HG03565 (cell line): ENCODE data around the gene NAPB.
A peak's percentile ranks its signal among the peaks of the same experiment; 100 is the strongest.
"Not testable (repeated sequence)": the region's sequence is repeated elsewhere in the genome, so short reads cannot be mapped to it uniquely, and the experiment has no call there.

Source experiments
- ATAC-seq: cut with Tn5 transposase; IDR thresholded peaks from one replicate; pipeline ENCODE4 v1.9.1; 2021; ENCODE audit warnings: mild to moderate bottlenecking, moderate library complexity; ENCODE audit not compliant: unreplicated experiment

NAPB gene

DNA sequence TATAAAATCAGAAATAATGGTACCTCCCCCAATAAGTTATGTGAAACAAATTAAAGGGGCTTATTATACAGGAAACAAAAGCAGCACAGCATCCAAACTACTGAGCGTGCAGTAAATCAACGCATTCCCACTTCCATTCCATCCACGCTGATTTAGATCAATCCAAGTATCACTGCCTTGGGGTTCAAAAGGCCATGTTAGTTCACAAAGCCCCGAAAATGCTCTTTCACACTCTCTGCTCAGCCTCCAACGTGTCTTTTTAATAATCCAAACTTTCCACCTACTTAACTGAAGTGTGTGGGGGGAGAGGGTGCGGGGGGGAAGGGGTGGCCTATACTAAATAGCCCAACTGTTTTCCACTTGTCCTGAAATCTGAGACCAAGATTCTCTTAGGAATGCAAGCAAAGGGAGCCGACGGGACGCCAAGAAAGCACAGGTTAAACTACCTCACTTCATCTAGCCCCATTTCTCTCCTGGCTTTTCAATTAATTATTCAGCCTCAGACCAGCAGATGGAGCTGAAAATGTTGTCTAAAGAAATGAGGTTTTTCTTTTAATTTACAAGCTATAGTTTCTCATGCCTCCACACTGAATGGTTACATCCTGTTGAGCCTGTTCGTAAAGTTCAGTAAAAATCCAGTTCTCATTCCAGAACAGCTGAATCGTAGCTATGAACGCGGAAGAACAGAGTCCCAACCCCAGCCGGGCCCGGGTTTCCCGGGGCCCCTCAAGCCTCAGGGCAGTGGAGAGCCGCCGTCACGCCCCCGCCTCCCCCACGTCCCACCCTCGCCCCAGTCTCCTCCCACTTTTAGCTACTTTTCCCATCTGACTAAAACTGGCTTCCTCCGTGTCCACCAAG is 71.7 kb downstream of the NAPB start:
- peak; percentile 17 for ATAC-seq

GRCh38 chr20:23348510-23348909 is 72.8 kb downstream of the NAPB start:
- ATAC-seq, result not testable (repeated sequence)

DNA sequence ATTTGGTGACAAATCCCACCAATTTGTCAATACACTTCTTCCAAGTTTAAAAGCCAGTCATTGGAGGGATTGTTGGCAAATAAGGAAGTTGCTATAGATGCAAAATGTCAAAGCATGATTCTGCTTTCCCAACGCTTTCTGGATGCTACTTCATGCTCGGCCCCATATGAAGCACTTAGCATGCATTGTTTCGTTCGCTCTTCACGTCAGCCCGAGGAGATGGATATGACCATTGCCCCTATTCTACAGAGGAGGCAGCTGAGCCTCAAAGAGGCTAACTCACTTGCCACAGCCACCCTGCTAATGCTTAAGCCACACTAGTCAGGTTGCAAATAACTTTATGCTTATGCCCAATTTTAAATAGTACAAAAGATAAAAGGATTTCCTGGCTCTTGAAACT is 73.5 kb downstream of the NAPB start:
- no peak for ATAC-seq

- ATAC-seq, result no peak
Observed at GRCh38 chr20:23346002-23346401, 75.3 kb downstream of the NAPB start.

DNA sequence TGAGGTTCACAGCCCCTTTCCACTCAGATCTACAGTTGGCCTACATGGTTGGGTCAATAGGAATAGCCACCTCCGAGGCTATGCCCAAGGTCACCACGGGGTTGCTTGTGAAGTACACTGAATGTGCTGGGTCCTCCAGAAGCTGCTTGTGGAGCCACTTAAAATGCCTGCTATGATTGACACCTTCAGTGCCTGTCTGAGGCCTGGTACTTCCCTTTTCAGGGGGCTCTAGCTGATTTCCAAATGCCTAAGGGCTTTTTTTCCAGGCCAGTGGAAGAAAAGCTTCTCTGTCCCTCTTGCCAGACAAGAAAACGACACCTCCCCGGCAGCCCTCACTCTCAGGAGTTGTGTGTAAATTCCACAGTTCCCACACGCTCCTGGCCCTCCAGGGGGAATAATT is 77.0 kb downstream of the NAPB start:
- no peak for ATAC-seq

- ATAC-seq, result no peak
Observed at GRCh38 chr20:23343590-23343989, 77.7 kb downstream of the NAPB start.

GRCh38 chr20:23341073-23341472 is 80.2 kb downstream of the NAPB start:
- ATAC-seq, result peak; percentile 60

DNA sequence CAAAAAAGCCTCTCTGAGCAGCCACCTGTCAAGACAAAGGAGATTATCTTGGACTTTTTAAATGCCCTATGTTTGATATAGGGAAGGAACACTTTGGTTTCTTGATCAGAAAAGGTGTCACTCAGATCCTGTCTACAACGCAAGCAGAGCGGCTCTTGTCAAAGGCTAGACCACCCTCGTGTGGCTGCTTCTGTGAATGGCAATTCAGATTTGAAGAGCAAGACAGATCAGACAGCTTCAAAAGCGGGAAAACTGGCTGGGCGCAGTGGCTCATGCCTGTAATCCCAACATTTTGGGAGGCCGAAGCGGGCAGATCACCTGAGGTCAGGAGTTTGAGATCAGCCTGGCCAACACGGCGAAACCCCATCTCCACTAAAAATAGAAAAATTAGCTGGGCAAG is 80.8 kb downstream of the NAPB start:
- ATAC-seq, result no peak

- ATAC-seq, result no peak
Observed at GRCh38 chr20:23339986-23340385, 81.3 kb downstream of the NAPB start.

DNA sequence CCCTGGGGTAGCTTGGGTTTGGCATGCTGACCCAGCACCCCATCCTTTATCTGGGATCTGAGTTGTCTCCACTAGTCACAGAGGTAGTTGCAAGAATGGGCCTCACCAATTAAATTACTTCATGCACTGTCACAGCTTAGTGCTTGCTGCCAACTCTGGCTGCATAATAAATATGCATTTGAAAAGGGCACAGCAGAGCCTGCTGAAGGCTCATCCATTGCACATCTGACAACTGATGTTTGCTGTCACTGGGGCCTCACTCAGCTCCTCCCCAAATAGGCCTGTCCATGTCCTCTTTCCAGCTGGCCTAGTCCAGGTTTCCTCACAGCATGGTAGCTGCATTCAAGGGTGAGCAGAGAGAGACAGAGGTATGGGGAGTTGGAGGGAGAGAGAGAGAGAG is 84.0 kb downstream of the NAPB start:
- no peak for ATAC-seq

DNA sequence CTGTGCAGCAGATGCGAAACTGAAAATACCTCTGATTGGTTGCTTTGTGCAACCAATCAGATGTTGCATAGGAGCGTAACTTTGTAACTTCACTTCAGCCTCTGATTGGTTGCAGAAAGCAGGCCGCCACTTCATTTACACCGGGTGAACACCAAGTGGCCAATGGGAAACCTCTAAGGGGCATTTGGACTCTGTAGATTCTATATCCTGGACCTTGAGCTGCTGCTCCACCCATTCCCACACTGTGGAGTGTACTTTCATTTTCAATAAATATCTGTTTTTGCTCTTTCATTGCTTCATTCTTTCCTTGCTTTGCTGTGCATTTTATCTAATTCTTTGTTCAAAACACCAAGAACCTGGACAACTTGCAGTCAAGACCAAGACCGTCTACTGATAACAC is 84.8 kb downstream of the NAPB start:
- ATAC-seq, result no peak

GRCh38 chr20:23335521-23335920 is 85.8 kb downstream of the NAPB start:
- no peak for ATAC-seq

GRCh38 chr20:23334111-23334510 is 87.2 kb downstream of the NAPB start:
- ATAC-seq, result no peak

DNA sequence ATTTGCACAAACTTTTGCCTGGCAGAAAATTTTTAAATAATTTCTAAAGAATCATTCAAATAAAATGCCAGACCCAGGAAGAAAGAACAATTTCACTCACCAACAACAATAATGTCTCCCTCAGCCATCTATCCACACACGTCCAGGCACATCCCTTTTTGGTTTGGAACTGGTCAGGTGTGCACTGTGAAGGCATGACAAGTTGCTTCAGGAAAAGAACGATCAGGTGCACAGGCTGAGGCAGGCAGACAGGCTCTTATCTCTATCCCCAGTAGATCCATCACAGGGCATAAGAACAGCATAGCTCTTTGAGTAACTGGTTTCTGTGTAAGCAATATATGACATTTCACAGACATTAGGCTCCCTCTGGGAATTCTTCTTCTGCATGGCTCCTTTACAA is 88.8 kb downstream of the NAPB start:
- ATAC-seq, result no peak

GRCh38 chr20:23331450-23332350 is 89.6 kb downstream of the NAPB start:
- no peak for ATAC-seq

DNA sequence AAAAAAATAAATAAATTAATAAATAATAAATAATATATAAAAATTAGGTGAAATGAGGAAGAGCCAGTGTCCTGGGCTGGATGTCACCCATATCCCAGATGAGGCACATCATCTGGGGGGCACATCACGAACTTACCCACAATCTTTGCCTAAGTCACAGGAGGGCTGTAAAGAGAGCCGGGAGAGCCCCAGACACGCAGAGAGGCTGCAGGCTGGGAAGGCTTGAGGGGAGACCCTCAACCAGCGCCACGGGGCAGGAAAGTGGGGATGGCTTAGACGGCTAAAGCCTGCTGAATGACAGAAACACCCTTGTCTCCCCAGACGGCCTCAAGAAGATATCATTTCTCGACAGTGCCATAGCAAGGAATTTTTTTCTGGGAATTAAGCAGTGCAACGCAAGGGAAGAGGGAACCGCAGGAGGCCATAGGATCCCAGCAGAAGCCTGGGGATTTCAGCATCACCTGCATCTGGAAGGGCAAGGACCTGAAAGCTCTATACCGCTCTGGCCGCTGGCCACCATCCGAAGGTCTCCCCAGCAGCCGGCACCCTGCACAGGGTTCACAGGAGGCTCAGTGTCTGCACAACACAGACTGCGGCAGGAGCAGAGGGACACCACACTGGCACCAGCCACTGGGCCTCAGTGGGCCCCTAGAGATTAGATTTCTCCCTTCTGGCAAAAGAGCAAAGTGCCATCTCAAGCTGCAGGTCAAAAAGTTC is 93.5 kb downstream of the NAPB start:
- ATAC-seq, result no peak

- ATAC-seq, result no peak
Observed at GRCh38 chr20:23326774-23327173, 94.5 kb downstream of the NAPB start.

DNA sequence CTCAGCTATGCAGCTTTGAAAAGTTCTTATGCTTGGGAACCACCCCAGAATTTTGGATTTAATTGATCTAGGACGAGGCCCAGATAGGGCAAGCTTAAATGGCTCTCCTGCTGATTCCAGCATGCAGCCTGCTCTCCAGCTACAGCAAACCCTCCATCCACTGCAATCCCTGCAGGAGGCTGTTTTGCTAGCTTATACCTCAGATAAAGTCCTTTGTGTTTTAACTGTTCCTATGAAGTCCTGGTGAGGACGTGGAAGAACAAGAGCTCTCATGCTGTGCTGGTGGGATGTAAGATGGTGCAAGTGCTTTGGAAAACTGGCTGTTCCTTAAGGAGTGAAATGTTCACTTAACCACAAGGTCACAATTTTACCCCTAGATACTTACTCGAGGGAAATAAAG is 96.2 kb downstream of the NAPB start:
- no peak for ATAC-seq
